Breast epithelium (tissue), 3 donors: ENCODE measurements around the gene KIF3B.

Source experiments
- CTCF ChIP-seq, 3 donors: fragments of 450-650 bp; IDR thresholded peaks; one replicate each; pipeline ENCODE4 v1.5.1; 2016 to 2017; ENCODE audit warnings: antibody characterized with exemption in 3 of 3, mild to moderate bottlenecking in 3 of 3, moderate library complexity in 3 of 3
- POLR2AphosphoS5 ChIP-seq, 3 donors: sonication (generic); formaldehyde crosslinking; IDR thresholded peaks; one replicate each; pipeline ENCODE4 v1.6.1; 2017; ENCODE audit warnings: antibody characterized with exemption in 3 of 3

- no peak for TF ChIP-seq CTCF (IDR thresholded peaks at IDR 0.05)
- TF ChIP-seq POLR2AphosphoS5 (IDR thresholded peaks at IDR 0.05), result no peak
Observed at GRCh38 chr20:32231847-32232246, 45.6 kb upstream of the KIF3B start.
